HG03457 (cell line): Measurements from ENCODE around the gene WNK2.

Experiments used
- ATAC-seq: cut with Tn5 transposase; IDR thresholded peaks from one replicate; pipeline ENCODE4 v1.9.1; 2021; ENCODE audit warnings: moderate number of reproducible peaks; ENCODE audit not compliant: unreplicated experiment

WNK2 gene

GRCh38 chr9:93161786-93162562, 22.0 kb upstream of the WNK2 start:
- ATAC-seq = no peak

GRCh38 chr9:93164085-93164484, 19.9 kb upstream of the WNK2 start:
- no peak for ATAC-seq

GRCh38 chr9:93166699-93167098, 17.2 kb upstream of the WNK2 start:
- no peak for ATAC-seq

GRCh38 chr9:93167185-93167584, 16.8 kb upstream of the WNK2 start:
- no peak for ATAC-seq

- ATAC-seq = no peak
Observed at GRCh38 chr9:93167838-93168237, 16.1 kb upstream of the WNK2 start.

- no peak for ATAC-seq
Observed at GRCh38 chr9:93168581-93168980, 15.4 kb upstream of the WNK2 start.

- ATAC-seq = no peak
Observed at GRCh38 chr9:93169444-93169843, 14.5 kb upstream of the WNK2 start.

- ATAC-seq = no peak
Observed at GRCh38 chr9:93170571-93170970, 13.4 kb upstream of the WNK2 start.

GRCh38 chr9:93171261-93171990, 12.5 kb upstream of the WNK2 start:
- no peak for ATAC-seq

GRCh38 chr9:93172666-93173364, 11.1 kb upstream of the WNK2 start:
- ATAC-seq = no peak

GRCh38 chr9:93173365-93174051, 10.4 kb upstream of the WNK2 start:
- no peak for ATAC-seq

GRCh38 chr9:93174976-93175375, 9.0 kb upstream of the WNK2 start:
- ATAC-seq = no peak

GRCh38 chr9:93177676-93178075, 6.3 kb upstream of the WNK2 start:
- ATAC-seq = no peak

- ATAC-seq = no peak
Observed at GRCh38 chr9:93178851-93179786, 4.8 kb upstream of the WNK2 start.

GRCh38 chr9:93180938-93181337, 3.0 kb upstream of the WNK2 start:
- no peak for ATAC-seq

GRCh38 chr9:93181672-93182435, 2.1 kb upstream of the WNK2 start:
- no peak for ATAC-seq

- ATAC-seq = no peak
Observed at GRCh38 chr9:93182572-93182971, 1.4 kb upstream of the WNK2 start.

- ATAC-seq = no peak
Observed at GRCh38 chr9:93183131-93183662, 742 bp upstream of the WNK2 start.
